GM15510 (cell line): ENCODE measurements around the gene PHF21A.

Experiments used
- POLR2A ChIP-seq: IDR thresholded peaks from 3 replicates; pipeline ENCODE4 v1.6.1; 2011; ENCODE audit warnings: borderline replicate concordance; ENCODE audit not compliant: insufficient read length; ENCODE audit errors: extremely low read depth

Gene PHF21A

DNA sequence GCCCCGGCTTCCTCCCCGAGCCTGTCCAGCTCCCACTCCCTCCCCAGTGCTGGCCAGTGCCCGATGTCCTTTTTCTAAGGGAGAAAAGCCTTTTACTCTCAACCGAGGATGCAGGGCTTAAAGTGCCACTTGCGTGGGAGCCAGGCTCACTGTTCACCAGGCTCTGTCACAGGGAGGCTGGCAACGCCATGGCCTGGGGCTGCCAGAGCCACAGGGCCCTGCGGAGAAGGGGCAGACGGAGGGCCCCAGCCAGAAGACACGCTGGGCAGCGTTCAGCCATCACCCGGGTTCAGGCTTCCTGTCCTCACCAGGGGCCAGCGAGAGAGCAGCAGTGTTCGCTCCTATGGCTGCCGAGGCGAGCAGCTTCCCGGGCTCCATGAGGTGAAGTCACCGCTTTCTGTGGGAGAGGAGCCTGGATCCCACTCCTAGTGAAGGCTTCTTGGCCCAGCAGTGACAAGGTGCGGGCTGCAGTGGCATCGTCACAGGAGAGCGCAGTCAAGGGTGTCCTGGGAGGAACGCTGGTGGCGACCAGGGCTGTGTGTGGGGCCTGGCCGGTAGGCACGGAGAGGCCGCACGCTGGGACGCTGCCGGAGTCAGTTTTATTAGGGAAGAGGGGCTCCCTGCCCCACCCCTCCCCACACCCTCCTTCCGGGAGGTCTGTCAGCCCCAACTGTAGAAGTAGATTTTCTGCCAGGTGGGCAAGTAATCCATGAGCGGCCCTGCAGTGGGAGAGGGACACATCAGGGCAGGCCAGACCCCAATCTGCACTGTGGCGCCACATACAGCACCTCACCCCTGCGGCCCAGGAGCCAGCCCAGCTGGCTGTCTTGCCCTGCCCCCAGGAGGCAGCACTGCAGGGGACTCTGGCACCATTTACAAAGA lies 211.4 kb downstream of the PHF21A start:
- TF ChIP-seq POLR2A, result no peak

DNA sequence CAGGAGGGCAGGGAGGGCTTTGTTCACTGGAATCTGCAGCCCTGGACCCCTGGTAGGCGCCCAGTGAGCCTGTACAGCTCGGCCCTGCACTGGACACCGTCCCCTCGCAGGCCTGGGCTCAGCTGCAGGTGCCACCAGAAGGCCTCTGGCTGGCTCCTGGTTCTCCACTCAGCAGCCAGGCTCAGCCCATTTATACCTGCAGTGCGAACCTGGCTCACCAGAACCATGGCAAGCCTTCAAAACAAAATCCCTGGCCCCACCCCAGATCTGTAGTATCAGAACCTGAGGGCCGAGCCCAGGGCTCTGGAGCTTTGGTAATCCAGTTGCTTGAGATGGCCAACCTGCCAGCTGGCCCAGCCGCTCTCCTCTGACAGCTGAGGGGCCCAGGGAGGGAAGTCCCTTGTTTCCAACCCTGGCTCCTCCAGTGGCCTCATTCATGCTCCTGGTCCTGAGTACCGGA lies 213.3 kb downstream of the PHF21A start:
- no peak for TF ChIP-seq POLR2A

DNA sequence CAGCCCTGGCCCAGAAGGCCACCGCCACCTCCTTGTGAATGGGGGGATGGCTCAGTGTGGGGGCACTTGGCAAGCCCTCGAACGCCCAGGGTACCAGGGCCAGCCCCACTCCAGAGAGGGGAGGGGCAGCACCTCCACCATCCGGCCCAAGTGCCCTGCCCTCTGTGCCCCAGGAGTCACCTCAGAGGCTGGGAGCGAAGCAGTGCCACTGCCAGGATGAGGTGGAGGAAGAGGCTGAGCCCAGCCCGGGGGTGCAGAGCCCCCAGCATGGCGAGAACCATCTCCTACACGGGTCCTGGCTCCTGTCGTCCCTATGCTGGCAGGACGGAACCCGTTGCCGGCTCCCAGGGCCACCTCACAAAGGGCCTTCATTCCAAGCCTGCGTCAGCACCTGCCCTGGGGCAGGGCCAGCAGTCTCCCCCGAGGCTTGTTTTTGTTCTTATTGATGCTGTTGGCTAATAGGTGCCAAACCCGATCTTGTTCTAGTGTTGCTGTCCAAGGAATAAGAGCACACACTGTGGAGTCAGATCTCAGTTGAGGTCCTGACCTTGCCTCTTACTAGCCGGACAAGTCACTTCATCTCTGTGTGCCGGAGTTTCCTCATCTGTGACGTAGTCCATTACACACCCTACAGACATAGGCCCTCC lies 214.2 kb downstream of the PHF21A start, which contains the start of gene FREY1:
Gene FREY1 (minus strand): TSS at position 307 of the 647 bp plus-strand sequence. CDS start 26 bp downstream, at position 281.
- no peak for TF ChIP-seq POLR2A

DNA sequence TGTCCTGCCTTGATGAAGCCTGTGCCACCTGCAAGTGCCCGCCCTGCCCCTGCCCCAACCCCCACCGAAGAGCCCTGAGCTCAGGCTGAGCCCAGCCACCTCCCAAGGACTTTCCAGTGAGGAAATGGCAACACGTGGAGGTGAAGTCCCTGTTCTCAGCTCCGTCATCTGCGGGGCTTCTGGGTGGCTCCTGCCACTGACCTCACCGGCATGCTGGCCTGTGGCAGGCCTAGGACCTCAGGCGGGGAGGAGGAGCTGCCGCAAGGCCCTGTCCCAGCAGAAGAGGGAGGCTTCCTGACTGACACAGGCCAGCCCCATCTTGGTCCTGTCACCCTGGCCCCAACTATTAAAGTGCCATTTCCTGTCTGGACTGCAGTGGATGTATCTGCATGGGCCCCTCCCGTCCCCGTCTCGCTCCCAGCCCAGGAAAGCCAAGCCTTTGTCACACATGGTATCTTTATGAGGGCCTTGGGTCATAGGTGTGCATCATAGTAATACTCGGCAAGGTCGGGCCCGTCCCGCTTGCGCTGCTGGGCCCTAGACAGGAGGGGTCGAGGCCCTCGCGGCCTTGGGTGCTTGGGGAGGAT lies 215.1 kb downstream of the PHF21A start:
- TF ChIP-seq POLR2A, result no peak

DNA sequence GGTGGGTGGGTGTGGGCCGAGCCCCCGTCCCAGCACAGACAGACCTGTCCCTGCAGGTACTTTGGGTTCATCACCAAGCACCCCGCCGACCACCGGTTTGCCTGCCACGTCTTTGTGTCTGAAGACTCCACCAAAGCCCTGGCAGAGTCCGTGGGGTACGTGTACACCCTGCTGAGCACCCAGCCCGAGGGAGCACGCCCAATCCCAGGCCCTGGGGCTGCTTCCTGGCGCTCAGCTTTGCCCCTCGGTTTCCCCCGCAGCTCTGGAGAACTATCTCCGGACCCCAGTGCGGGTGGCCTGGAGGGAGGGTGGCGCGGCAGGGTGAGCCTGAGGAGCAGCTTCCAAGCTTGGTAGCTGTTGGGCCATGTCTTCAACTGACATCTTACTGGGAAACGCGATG lies 216.2 kb downstream of the PHF21A start:
- no peak for TF ChIP-seq POLR2A

DNA sequence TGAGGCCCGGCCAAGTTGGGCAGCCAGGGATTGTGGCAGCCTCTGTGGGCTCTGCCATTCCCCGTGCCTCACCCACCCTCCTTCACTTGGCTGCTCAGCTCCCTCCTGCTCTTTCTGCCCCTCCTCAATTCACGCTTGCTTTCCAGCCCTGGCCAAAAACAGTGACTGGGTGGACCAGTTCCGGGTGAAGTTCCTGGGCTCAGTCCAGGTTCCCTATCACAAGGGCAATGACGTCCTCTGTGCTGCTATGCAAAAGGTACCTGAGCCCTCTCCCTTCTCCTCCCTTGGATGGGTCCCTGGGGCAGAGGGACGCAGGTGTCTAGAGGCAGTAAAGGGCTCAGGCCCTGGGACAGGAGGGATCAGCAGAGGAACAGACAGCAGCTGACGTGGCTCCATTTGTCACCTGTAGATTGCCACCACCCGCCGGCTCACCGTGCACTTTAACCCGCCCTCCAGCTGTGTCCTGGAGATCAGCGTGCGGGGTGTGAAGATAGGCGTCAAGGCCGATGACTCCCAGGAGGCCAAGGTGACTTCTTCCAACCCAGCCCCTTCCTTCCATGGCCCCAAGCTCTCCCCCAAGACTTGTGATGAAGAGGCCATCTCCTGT lies 216.8 kb downstream of the PHF21A start:
- TF ChIP-seq POLR2A, result no peak

DNA sequence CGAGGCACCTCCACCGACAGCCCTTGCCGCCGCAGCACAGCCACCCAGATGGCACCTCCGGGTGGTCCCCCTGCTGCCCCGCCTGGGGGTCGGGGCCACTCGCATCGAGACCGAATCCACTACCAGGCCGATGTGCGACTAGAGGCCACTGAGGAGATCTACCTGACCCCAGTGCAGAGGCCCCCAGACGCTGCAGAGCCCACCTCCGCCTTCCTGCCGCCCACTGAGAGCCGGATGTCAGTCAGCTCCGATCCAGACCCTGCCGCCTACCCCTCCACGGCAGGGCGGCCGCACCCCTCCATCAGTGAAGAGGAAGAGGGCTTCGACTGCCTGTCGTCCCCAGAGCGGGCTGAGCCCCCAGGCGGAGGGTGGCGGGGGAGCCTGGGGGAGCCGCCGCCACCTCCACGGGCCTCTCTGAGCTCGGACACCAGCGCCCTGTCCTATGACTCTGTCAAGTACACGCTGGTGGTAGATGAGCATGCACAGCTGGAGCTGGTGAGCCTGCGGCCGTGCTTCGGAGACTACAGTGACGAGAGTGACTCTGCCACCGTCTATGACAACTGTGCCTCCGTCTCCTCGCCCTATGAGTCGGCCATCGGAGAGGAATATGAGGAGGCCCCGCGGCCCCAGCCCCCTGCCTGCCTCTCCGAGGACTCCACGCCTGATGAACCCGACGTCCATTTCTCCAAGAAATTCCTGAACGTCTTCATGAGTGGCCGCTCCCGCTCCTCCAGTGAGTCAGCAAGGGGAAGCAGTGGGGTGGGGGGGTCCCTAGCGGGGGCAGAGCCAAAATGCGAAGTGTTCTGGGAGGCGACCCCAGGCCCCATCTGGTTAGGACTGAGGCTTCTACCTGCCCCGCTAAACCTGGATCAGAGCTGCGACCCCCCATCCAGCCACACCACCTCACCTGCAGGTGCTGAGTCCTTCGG lies 218.5 kb downstream of the PHF21A start:
- no peak for TF ChIP-seq POLR2A

DNA sequence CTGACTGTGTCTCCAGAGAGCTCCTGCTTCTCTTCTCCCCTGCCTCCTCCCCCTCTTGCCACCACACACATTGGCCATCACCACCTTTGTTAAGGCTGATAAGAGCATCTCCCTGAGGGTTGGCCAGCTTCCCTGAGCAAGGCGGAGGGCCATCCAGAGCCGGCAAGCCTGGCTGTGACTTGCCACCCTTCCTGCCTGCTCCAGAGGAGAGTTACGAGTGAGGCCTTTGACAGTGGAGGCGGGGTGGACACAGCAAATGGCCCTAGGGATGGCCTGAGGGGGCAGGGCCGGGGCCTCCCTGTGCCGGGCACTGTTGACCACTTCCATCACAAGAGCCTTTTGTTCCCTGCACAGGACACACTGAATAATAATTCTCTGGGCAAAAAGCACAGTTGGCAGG lies 219.6 kb downstream of the PHF21A start:
- no peak for TF ChIP-seq POLR2A

DNA sequence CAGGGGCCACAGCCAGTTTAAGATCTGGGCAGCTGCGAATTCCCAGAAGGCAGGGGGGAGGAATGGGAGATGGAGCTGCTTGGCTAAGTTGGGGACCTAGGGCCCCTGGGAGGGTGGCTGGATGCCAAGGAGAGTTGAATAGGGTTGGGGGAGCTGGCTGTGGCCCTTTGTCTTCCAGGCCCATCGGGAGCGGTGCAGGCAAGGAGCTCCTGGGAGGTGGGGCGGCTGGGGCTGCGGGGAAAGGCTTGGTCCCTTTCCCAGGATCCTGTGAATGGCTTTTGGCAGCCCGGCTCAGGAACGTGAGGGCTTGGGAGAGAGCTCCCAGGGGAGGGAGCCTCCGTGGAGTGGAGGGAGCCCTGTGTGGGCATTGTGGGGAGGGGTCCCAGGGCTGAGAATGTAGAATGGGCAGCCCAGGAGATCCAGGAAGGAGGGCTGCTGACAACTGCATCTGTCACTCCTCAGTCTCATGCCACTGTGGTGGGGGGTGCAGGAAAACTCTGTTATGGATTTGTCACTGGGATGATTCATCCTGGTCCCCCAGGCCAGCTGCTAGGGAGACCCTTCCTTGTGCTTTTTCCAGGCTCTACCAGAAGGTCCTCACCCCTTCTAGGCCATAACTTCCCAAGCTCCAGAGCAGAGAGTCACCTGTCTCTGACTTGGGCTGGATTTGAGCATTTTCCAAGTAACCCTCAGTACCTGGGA lies 220.2 kb downstream of the PHF21A start:
- TF ChIP-seq POLR2A, result no peak

DNA sequence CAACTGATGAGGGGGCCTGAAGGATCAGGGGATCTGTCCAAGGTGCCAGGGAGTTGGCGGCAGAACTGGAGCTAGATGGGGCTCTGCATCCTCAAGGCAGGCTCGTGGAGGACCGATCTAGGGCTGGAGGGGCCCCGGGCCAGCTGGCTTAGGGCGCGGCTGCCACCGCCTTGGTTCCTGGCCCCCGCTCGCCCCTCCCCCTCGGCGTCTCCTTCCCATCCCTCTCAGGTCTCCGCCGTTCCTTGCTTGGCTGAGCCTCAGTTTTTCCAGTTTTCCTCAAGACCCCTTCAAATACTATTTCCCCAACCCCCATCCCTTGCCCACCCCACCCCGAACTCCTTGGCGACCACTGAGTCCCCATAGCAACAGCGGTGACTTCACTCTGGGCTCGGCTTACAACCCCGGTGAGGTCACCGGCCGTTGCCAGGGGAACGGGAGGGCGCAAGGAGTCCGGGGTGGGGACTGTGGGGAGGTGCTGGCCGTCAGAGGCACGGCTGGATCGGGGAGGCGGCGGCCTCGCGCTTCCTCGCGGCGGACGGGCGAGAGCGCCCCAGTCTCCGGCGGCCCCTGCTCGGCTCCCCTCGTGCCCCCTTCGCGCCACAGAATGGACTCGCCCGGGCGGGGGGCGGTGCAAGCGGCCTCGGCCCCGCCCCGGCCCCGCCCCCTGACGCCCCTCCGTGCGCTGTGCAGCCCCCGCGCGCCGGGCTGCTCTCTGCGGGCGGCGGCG lies 221.6 kb downstream of the PHF21A start:
- TF ChIP-seq POLR2A, result no peak

DNA sequence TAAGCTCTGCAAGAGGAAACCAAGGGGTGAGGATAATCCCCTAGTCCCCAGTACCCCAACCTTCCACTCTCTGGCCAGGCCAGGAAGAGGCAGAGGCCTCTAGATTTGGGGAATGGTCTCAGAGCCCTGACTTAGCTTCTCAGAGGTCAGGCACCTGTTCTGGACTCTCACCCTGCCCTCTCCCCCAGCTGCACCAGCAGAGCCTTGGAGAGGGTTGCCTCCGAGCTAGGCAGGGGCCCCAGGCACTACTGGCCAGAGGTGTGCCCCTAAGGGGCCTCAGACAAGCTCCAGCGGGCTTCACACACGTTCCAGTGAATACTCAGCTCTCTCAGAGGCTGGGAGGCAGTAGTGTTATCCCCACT lies 222.2 kb downstream of the PHF21A start:
- no peak for TF ChIP-seq POLR2A

DNA sequence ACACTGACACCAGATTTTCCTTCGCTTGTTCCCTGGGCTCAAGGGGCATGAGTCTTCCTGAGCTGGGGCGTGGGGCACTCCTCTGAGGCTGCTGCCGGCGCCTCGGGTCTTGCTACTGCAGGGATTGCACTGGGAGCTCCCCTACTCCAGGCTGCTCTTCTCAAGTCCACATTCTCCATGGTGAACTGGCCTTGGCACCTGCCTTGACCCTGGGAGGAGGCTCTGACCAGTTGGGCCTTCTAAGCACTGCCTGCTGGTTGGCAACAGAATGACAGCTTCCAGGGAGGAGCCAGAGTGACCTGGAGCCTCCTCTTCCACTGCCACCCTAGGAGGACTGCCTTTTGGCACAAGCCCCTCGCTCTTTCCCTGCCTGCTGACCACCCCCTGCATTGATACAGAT lies 223.7 kb downstream of the PHF21A start:
- TF ChIP-seq POLR2A, result no peak
